Neural cell (in vitro differentiated cells): ENCODE data around the gene SNCA. TPM values are rescaled to one million over a fixed set of nuclear protein-coding genes. Genes with fewer than 3 reads are reported as not detected.

Experiments used
- H2AFZ ChIP-seq: fragments of 200-600, 300-800 bp; sonication (generic), shearing (Covaris generic); 2 replicates; pipeline ENCODE4 v1.6.0; 2014; ENCODE audit warnings: low read depth, mild to moderate bottlenecking, antibody characterized with exemption, low read length, moderate library complexity
- H3F3A ChIP-seq: fragments of 200-600 bp; shearing (Covaris generic); 2 replicates; pipeline ENCODE4 v1.6.1; 2016; ENCODE audit warnings: mild to moderate bottlenecking, moderate library complexity, mixed read lengths, antibody characterized with exemption, low read length; ENCODE audit not compliant: insufficient read depth, poor library complexity, severe bottlenecking
- H3K27ac ChIP-seq: fragments of 200-600, 300-800 bp; sonication (generic), shearing (Covaris generic); 2 replicates; pipeline ENCODE4 v1.5.1; 2014; ENCODE audit warnings: mild to moderate bottlenecking, low read length, moderate library complexity
- H3K27me3 ChIP-seq: fragments of 300-800, 200-600 bp; sonication (generic), shearing (Covaris generic); 2 replicates; pipeline ENCODE4 v1.6.0; 2014; ENCODE audit warnings: mild to moderate bottlenecking, low read depth, low read length, moderate library complexity; ENCODE audit not compliant: insufficient read depth
- H3K36me3 ChIP-seq: fragments of 300-800, 200-600 bp; sonication (generic), shearing (Covaris generic); 2 replicates; pipeline ENCODE4 v1.5.1; 2014; ENCODE audit warnings: mild to moderate bottlenecking, antibody characterized with exemption, low read length, moderate library complexity; ENCODE audit not compliant: insufficient read depth
- H3K4me2 ChIP-seq: fragments of 300-800, 200-600 bp; sonication (generic), shearing (Covaris generic); 2 replicates; pipeline ENCODE4 v1.6.0; 2014; ENCODE audit warnings: mild to moderate bottlenecking, low read length
- H3K4me3 ChIP-seq: fragments of 300-800, 200-600 bp; sonication (generic), shearing (Covaris generic); 2 replicates; pipeline ENCODE4 v1.5.1; 2014; ENCODE audit warnings: mild to moderate bottlenecking, low read length, moderate library complexity
- H3K79me2 ChIP-seq: fragments of 200-600 bp; shearing (Covaris generic); replicated peaks from 2 replicates; pipeline ENCODE4 v1.6.0; 2014; ENCODE audit warnings: mild to moderate bottlenecking, low read length, moderate library complexity; ENCODE audit not compliant: insufficient read depth
- H3K9ac ChIP-seq: fragments of 300-800, 200-600 bp; sonication (generic), shearing (Covaris generic); 2 replicates; pipeline ENCODE4 v1.6.1; 2016; ENCODE audit warnings: mild to moderate bottlenecking, low read length, mixed read lengths
- H3K9me2 ChIP-seq: fragments of 200-600 bp; shearing (Covaris generic); 2 replicates; pipeline ENCODE4 v1.6.1; 2016; ENCODE audit warnings: mild to moderate bottlenecking, low read length, mixed read lengths; ENCODE audit not compliant: insufficient read depth
- H3K9me3 ChIP-seq: fragments of 200-600, 300-800 bp; sonication (generic), shearing (Covaris generic); 2 replicates; pipeline ENCODE4 v1.6.1; 2016; ENCODE audit warnings: mild to moderate bottlenecking, mixed run types, low read length, moderate library complexity, mixed read lengths
- H4K20me1 ChIP-seq: fragments of 200-600 bp; shearing (Covaris generic); 2 replicates; pipeline ENCODE4 v1.6.1; 2016; ENCODE audit warnings: mild to moderate bottlenecking, mixed run types; ENCODE audit not compliant: insufficient read depth
- CTCF ChIP-seq: fragments of 450-650 bp; IDR thresholded peaks from 2 replicates; pipeline ENCODE4 v1.5.1; 2014; ENCODE audit warnings: antibody characterized with exemption, mild to moderate bottlenecking, moderate library complexity; ENCODE audit not compliant: poor library complexity, severe bottlenecking
- EP300 ChIP-seq: fragments of 450-650 bp; conservative IDR thresholded peaks from 2 replicates; pipeline ENCODE4 v1.6.1; 2014; ENCODE audit warnings: antibody characterized with exemption, mild to moderate bottlenecking, moderate library complexity; ENCODE audit not compliant: poor library complexity, severe bottlenecking
- EZH2 ChIP-seq: fragments of 200-600, 300-800 bp; shearing (Covaris generic), sonication (generic); IDR thresholded peaks from 2 replicates; pipeline ENCODE4 v1.6.1; 2014; ENCODE audit warnings: antibody characterized with exemption, low read length, borderline replicate concordance, mild to moderate bottlenecking; ENCODE audit not compliant: insufficient read depth, poor library complexity, severe bottlenecking
- MXI1 ChIP-seq: fragments of 450-650 bp; conservative IDR thresholded peaks from 2 replicates; pipeline ENCODE4 v1.6.1; 2014; ENCODE audit warnings: antibody characterized with exemption, mild to moderate bottlenecking; ENCODE audit not compliant: poor library complexity, severe bottlenecking
- POLR2AphosphoS5 ChIP-seq: IDR thresholded peaks from 2 replicates; pipeline ENCODE4 v1.6.1; 2012
- RAD21 ChIP-seq: fragments of 450-650 bp; conservative IDR thresholded peaks from 2 replicates; pipeline ENCODE4 v1.6.1; 2014; ENCODE audit warnings: antibody characterized with exemption, mild to moderate bottlenecking, moderate library complexity
- REST ChIP-seq: IDR thresholded peaks from 2 replicates; pipeline ENCODE4 v1.6.1; 2012; ENCODE audit warnings: borderline replicate concordance
- SMC3 ChIP-seq: fragments of 450-650 bp; conservative IDR thresholded peaks from 2 replicates; pipeline ENCODE4 v1.6.1; 2014; ENCODE audit warnings: antibody characterized with exemption, mild to moderate bottlenecking, moderate library complexity; ENCODE audit not compliant: poor library complexity
- TAF1 ChIP-seq: IDR thresholded peaks from 2 replicates; pipeline ENCODE4 v1.6.1; 2012; ENCODE audit warnings: low read depth
- polyA plus RNA-seq: library from polyadenylated mRNA; depleted of rRNA; stranded (reverse); fragments of >200 nt; gene quantifications from 2 replicates; pipeline ENCODE4 v1.2.3, GENCODE V29; 2014

Gene SNCA
- polyA plus RNA-seq, 1 donor from 2014 or later, result 66.1 TPM

- no peaks in the 10 kb centered on the region for H3K9me3 ChIP-seq
- no peak overlapping the region for H3K9ac ChIP-seq
- H3K9me2 ChIP-seq, result no peaks in the 10 kb centered on the region
- no peaks in the 10 kb centered on the region for H3K27me3 ChIP-seq
- no peaks in the 10 kb centered on the region for H3F3A ChIP-seq
- H3K4me2 ChIP-seq, result no peak overlapping the region
- H3K4me3 ChIP-seq, result no peak overlapping the region
- no peaks in the 10 kb centered on the region for H4K20me1 ChIP-seq
- H2AFZ ChIP-seq, result no peak overlapping the region
- TF ChIP-seq SMC3 (no peak), CTCF (no peak), EP300 (no peak), EZH2 (no peak), POLR2AphosphoS5 (no peak), RAD21 (no peak), REST (no peak), MXI1 (no peak), TAF1 (no peak)
- H3K36me3 ChIP-seq, result no peaks in the 10 kb centered on the region
- no peaks in the 10 kb centered on the region for H3K79me2 ChIP-seq
- no peak overlapping the region for H3K27ac ChIP-seq
Observed at GRCh38 chr4:89803036-89803435, 33.9 kb downstream of the SNCA start.

- Histone ChIP-seq H3K9ac (no peak overlapping the region), H3K9me3 (no peaks in the 10 kb centered on the region), H3K79me2 (no peaks in the 10 kb centered on the region), H3K4me3 (no peak overlapping the region), H3K27ac (no peak overlapping the region), H3K9me2 (no peaks in the 10 kb centered on the region), H3K36me3 (no peaks in the 10 kb centered on the region), H3K4me2 (no peak overlapping the region), H3K27me3 (no peaks in the 10 kb centered on the region), H3F3A (no peaks in the 10 kb centered on the region), H4K20me1 (no peaks in the 10 kb centered on the region), H2AFZ (no peak overlapping the region)
- TF ChIP-seq RAD21, result no peak
- TF ChIP-seq REST, result no peak
- no peak for TF ChIP-seq EP300
- TF ChIP-seq EZH2, result no peak
- no peak for TF ChIP-seq POLR2AphosphoS5
- no peak for TF ChIP-seq CTCF
- TF ChIP-seq MXI1, result no peak
- no peak for TF ChIP-seq TAF1
- TF ChIP-seq SMC3, result no peak
Observed at GRCh38 chr4:89800527-89801103, 36.3 kb downstream of the SNCA start.
